HEK293T (cell line): ENCODE measurements around the gene THOC1.

Source experiments
- ARNT ChIP-seq: fragments of 450-650 bp; IDR thresholded peaks from 2 replicates; pipeline ENCODE4 v1.6.1; 2017; ENCODE audit warnings: mild to moderate bottlenecking
- BHLHE40 ChIP-seq: fragments of 450-650 bp; IDR thresholded peaks from 2 replicates; pipeline ENCODE4 v1.6.1; 2016; ENCODE audit warnings: mild to moderate bottlenecking, moderate library complexity, borderline replicate concordance
- ELF4 ChIP-seq: fragments of 450-650 bp; IDR thresholded peaks from 2 replicates; pipeline ENCODE4 v1.6.1; 2017; ENCODE audit warnings: antibody characterized with exemption
- FOXA1 ChIP-seq: fragments of 450-650 bp; IDR thresholded peaks from 2 replicates; pipeline ENCODE4 v1.6.1; 2016; ENCODE audit warnings: mild to moderate bottlenecking
- FOXK2 ChIP-seq: fragments of 450-650 bp; IDR thresholded peaks from 2 replicates; pipeline ENCODE4 v1.6.1; 2016; ENCODE audit warnings: mild to moderate bottlenecking
- HDGF ChIP-seq: fragments of 450-650 bp; IDR thresholded peaks from 2 replicates; pipeline ENCODE4 v1.6.1; 2017; ENCODE audit warnings: antibody characterized with exemption, borderline replicate concordance
- L3MBTL2 ChIP-seq: fragments of 450-650 bp; conservative IDR thresholded peaks from 2 replicates; pipeline ENCODE4 v1.6.1; 2016; ENCODE audit warnings: mild to moderate bottlenecking
- LEF1 ChIP-seq: fragments of 450-650 bp; IDR thresholded peaks from 2 replicates; pipeline ENCODE4 v1.6.1; 2017; ENCODE audit warnings: mild to moderate bottlenecking, borderline replicate concordance
- NFRKB ChIP-seq: fragments of 450-650 bp; IDR thresholded peaks from 2 replicates; pipeline ENCODE4 v1.6.1; 2016; ENCODE audit warnings: mild to moderate bottlenecking, moderate library complexity
- SP1 ChIP-seq: fragments of 450-650 bp; IDR thresholded peaks from 2 replicates; pipeline ENCODE4 v1.6.1; 2017
- TARDBP ChIP-seq: fragments of 450-650 bp; IDR thresholded peaks from 2 replicates; pipeline ENCODE4 v1.6.1; 2016
- ZNF384 ChIP-seq: fragments of 450-650 bp; IDR thresholded peaks from 2 replicates; pipeline ENCODE4 v1.6.1; 2016
- TF ChIP-seq, protein P1 (sequence below): fragments of 450-650 bp; IDR thresholded peaks from 2 replicates; pipeline ENCODE4 v1.6.1; 2016

DNA sequence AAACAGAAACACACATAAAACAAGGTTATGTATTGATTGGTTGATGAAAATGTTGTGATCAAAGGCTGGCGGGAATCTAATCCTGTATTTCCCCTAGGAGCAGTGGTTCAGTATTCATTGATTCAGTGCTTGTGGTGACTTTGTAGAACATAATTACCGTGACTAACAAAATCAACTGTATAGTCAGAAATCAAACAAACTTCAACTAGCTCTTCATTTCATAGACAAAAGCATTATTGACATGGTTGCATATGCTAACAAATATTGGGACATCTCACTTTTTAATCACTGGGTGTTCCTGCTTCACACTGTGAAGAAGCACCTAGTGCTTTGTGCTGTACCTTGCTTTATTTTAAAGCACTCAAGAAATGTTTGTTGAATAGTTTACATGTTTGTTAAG lies 68.1 kb downstream of the THOC1 start:
- TF ChIP-seq ZNF384, result no peak
- TF ChIP-seq HDGF, result no peak
- no peak for TF ChIP-seq TARDBP
- TF ChIP-seq NFRKB, result no peak
- no peak for TF ChIP-seq LEF1
- TF ChIP-seq SP1, result no peak
- TF ChIP-seq, protein P1, sequence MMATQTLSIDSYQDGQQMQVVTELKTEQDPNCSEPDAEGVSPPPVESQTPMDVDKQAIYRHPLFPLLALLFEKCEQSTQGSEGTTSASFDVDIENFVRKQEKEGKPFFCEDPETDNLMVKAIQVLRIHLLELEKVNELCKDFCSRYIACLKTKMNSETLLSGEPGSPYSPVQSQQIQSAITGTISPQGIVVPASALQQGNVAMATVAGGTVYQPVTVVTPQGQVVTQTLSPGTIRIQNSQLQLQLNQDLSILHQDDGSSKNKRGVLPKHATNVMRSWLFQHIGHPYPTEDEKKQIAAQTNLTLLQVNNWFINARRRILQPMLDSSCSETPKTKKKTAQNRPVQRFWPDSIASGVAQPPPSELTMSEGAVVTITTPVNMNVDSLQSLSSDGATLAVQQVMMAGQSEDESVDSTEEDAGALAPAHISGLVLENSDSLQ, result no peak
- TF ChIP-seq BHLHE40, result no peak
- TF ChIP-seq L3MBTL2, result no peak
- no peak for TF ChIP-seq FOXK2
- TF ChIP-seq ARNT, result no peak
- no peak for TF ChIP-seq ELF4
- no peak for TF ChIP-seq FOXA1
